WI38 (cell line): ENCODE data around the gene EDN2.

Source experiments
- H3K4me3 ChIP-seq: 2 replicates; pipeline ENCODE4 v1.5.1; 2011; ENCODE audit warnings: low read depth, mild to moderate bottlenecking, control low read depth, low read length
- TF ChIP-seq, protein P1 (sequence below): IDR thresholded peaks from 2 replicates; pipeline ENCODE4 v1.5.1; 2012; ENCODE audit warnings: low read depth, mild to moderate bottlenecking, control low read depth, low read length

EDN2 gene

GRCh38 chr1:41509270-41509671, 24.8 kb upstream of the EDN2 start:
- H3K4me3 ChIP-seq, result no peak overlapping the region
- TF ChIP-seq, protein P1, sequence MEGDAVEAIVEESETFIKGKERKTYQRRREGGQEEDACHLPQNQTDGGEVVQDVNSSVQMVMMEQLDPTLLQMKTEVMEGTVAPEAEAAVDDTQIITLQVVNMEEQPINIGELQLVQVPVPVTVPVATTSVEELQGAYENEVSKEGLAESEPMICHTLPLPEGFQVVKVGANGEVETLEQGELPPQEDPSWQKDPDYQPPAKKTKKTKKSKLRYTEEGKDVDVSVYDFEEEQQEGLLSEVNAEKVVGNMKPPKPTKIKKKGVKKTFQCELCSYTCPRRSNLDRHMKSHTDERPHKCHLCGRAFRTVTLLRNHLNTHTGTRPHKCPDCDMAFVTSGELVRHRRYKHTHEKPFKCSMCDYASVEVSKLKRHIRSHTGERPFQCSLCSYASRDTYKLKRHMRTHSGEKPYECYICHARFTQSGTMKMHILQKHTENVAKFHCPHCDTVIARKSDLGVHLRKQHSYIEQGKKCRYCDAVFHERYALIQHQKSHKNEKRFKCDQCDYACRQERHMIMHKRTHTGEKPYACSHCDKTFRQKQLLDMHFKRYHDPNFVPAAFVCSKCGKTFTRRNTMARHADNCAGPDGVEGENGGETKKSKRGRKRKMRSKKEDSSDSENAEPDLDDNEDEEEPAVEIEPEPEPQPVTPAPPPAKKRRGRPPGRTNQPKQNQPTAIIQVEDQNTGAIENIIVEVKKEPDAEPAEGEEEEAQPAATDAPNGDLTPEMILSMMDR, result no peak

GRCh38 chr1:41508290-41508689, 23.8 kb upstream of the EDN2 start:
- no peak overlapping the region for H3K4me3 ChIP-seq
- TF ChIP-seq, protein P1, result no peak

GRCh38 chr1:41507836-41508235, 23.4 kb upstream of the EDN2 start:
- TF ChIP-seq, protein P1, result no peak
- H3K4me3 ChIP-seq, result no peak overlapping the region

DNA sequence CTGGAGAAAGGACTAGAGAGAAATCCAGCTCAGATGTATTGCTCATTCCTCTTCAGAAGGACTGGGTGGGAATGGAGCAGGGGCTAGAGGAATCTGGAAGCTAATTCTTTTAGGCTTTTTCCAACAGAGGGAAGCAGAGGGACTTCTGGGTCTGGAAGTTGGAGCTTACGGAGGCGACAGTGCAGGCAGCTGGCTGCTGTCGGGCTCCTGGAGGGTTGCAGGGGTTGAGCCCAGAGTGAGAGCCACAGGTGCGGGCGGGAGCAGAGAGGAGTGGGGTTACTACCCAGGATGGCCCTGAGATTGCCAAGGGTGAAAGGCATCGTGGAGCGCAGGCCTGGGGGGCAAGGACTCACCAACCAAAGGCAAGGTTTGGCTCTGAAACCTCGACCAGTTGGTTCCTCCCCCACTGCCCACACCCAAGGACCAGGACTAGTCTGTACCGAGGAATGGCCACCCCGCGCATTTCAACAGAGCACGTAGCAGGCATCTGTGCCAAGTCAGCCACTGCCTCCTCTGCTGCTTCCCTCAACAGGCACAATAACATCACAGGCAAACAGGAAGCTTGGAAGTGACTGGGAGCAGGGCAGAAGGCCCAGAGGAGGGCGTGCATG, 22.7 kb upstream of the EDN2 start:
- no peak overlapping the region for H3K4me3 ChIP-seq
- TF ChIP-seq, protein P1, result no peak

- TF ChIP-seq, protein P1, result no peak
- no peak overlapping the region for H3K4me3 ChIP-seq
Observed at GRCh38 chr1:41504114-41505035, 19.9 kb upstream of the EDN2 start.

- TF ChIP-seq, protein P1, result no peak
Observed at GRCh38 chr1:41503538-41504113, 19.1 kb upstream of the EDN2 start.

DNA sequence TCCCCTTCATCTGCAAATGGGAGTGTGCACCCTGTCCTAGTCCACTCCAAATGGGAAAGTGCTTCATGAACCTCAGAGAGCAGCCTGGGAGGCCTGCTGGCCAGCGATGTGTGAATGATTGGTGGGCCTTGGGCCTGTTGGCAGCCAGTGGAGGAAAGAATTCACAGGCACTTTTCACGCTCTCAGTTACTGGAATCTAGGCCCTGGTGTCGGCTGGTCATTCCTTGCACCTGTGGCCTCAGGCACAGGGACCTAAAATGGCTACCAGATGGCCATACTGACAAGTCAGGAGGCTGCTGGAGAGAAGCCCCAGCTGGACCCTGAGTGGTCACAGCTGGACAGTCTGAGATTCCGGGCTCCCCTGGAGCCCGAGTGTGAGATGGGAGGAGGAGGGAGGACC, 18.4 kb upstream of the EDN2 start:
- TF ChIP-seq, protein P1, result no peak

More at GRCh38 chr1:41503538-41504113, 19.1 kb upstream of the EDN2 start:
- H3K4me3 ChIP-seq, result no peak overlapping the region

More for the DNA sequence above, 18.4 kb upstream of the EDN2 start:
- H3K4me3 ChIP-seq, result no peak overlapping the region
